Left ventricle myocardium superior (tissue), 1 donor: ENCODE data around the gene LATS1. TPM values are rescaled to one million over a fixed set of nuclear protein-coding genes. Genes with fewer than 3 reads are reported as not detected.

Experiments
- total RNA-seq: library from RNA; stranded (reverse); fragmentation: NEBNext Ultra II Directional; extraction: Animal tissue kit (Norgen Biotek cat#: 25700); gene quantifications from one replicate; pipeline ENCODE4 v1.2.1, GENCODE V29; 2021
- donor health status: DM: no; HTN: yes; CAD: no; lungs with severe emphysema.

Gene LATS1
- total RNA-seq, 1 donor from 2014 or later: 12.2 TPM

Other genes with a start within 250 kb of the LATS1 start
- 0.42 TPM for gene ZC3H12D, start 233.1 kb downstream of the LATS1 start, total RNA-seq
- 15.6 TPM for gene PPIL4, start 172.1 kb downstream of the LATS1 start, total RNA-seq
- 55.2 TPM for gene GINM1, start 151.7 kb downstream of the LATS1 start, total RNA-seq
- gene KATNA1, start 69.4 kb downstream of the LATS1 start, total RNA-seq: 9.5 TPM
- 30.1 TPM for gene NUP43, start 28.4 kb upstream of the LATS1 start, total RNA-seq
- 171 TPM for gene PCMT1, start 31.6 kb upstream of the LATS1 start, total RNA-seq
- gene LRP11, start 146.3 kb upstream of the LATS1 start, total RNA-seq: 21.5 TPM
- 0.79 TPM for gene RAET1E, start 180.0 kb upstream of the LATS1 start, total RNA-seq
- 0.32 TPM for gene RAET1G, start 205.0 kb upstream of the LATS1 start, total RNA-seq
- 0.84 TPM for gene ULBP2, start 223.9 kb upstream of the LATS1 start, total RNA-seq
- gene ULBP1, start 245.8 kb upstream of the LATS1 start, total RNA-seq: 0.17 TPM